GM12892 (cell line): ENCODE data around the gene FUT8.

Experiments
- POLR2A ChIP-seq: IDR thresholded peaks from 2 replicates; pipeline ENCODE4 v1.6.1; 2011; ENCODE audit warnings: low read depth, low read length, control low read depth
- POLR2AphosphoS5 ChIP-seq: IDR thresholded peaks from 2 replicates; pipeline ENCODE4 v1.6.1; 2011; ENCODE audit warnings: low read depth, low read length, control low read depth
- TAF1 ChIP-seq: IDR thresholded peaks from 2 replicates; pipeline ENCODE4 v1.6.1; 2011; ENCODE audit warnings: low read depth, mild to moderate bottlenecking, control low read depth, low read length, borderline replicate concordance

DNA sequence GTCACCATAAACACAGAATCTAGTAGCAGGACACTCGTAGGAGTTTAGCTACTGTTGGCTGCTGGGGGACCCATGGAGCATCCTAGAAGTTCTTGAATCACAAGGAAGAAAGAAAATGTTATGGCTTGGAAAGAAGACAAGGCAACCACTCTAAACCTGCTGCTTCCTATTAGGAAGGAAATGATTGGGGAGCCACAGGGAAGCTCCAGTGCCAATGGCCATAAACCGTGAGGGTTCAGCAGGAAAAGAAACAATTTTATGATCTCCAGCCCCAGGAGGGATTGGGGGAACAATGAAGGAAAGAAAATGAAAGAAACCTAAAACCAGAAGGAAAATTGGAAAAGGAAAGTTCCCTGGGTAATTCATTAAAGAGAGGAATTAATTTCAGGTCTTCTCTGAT, 372.0 kb downstream of the FUT8 start:
- TF ChIP-seq POLR2A, result no peak
- TF ChIP-seq TAF1, result no peak
- TF ChIP-seq POLR2AphosphoS5, result no peak
